Smooth muscle cell (in vitro differentiated cells): ENCODE data around the gene JADE3. TPM values are rescaled to one million over a fixed set of nuclear protein-coding genes. Genes with fewer than 3 reads are reported as not detected.
A peak's percentile ranks its signal among the peaks of the same experiment; 100 is the strongest.

Source experiments
- DNase-seq: peaks from one replicate; lab custom pipeline; 2025; ENCODE audit not compliant: unreplicated experiment; lab: John Stamatoyannopoulos, UW
- H2AFZ ChIP-seq: fragments of 200-600 bp; sonication (generic); 2 replicates; pipeline ENCODE4 v1.6.0; 2016; ENCODE audit warnings: antibody characterized with exemption, low read depth, mild to moderate bottlenecking
- H3F3A ChIP-seq: fragments of 200-600 bp; sonication (generic); 2 replicates; pipeline ENCODE4 v1.6.0; 2017; ENCODE audit warnings: antibody characterized with exemption, low read depth
- H3K27ac ChIP-seq: fragments of 200-600 bp; sonication (generic); 2 replicates; pipeline ENCODE4 v1.5.1; 2016; ENCODE audit warnings: low read depth, mild to moderate bottlenecking
- H3K27me3 ChIP-seq: fragments of 200-600 bp; sonication (generic); 2 replicates; pipeline ENCODE4 v1.6.1; 2016; ENCODE audit warnings: low read depth, mild to moderate bottlenecking
- H3K36me3 ChIP-seq: fragments of 200-600 bp; sonication (generic); 2 replicates; pipeline ENCODE4 v1.5.1; 2016; ENCODE audit warnings: low read depth
- H3K4me1 ChIP-seq: fragments of 200-600 bp; sonication (generic); 2 replicates; pipeline ENCODE4 v1.5.1; 2016; ENCODE audit warnings: low read depth
- H3K4me2 ChIP-seq: fragments of 200-600 bp; sonication (generic); 2 replicates; pipeline ENCODE4 v1.6.0; 2016; ENCODE audit warnings: mild to moderate bottlenecking
- H3K4me3 ChIP-seq: fragments of 200-600 bp; sonication (generic); 2 replicates; pipeline ENCODE4 v1.5.1; 2016; ENCODE audit warnings: mild to moderate bottlenecking
- H3K79me2 ChIP-seq: fragments of 200-600 bp; sonication (generic); 2 replicates; pipeline ENCODE4 v1.6.0; 2016; ENCODE audit warnings: low read depth, mild to moderate bottlenecking
- H3K9ac ChIP-seq: fragments of 200-600 bp; sonication (generic); 2 replicates; pipeline ENCODE4 v1.6.0; 2016; ENCODE audit warnings: low read depth
- H3K9me3 ChIP-seq: fragments of 200-600 bp; sonication (generic); replicated peaks from 2 replicates; pipeline ENCODE4 v1.5.1; 2016; ENCODE audit warnings: low read depth
- H4K20me1 ChIP-seq: fragments of 200-600 bp; sonication (generic); 2 replicates; pipeline ENCODE4 v1.6.0; 2016; ENCODE audit warnings: low read depth
- CTCF ChIP-seq: fragments of 200-600 bp; sonication (generic); IDR thresholded peaks from 2 replicates; pipeline ENCODE4 v1.5.1; 2017; ENCODE audit warnings: borderline replicate concordance, mild to moderate bottlenecking, antibody characterized with exemption; ENCODE audit not compliant: insufficient read depth, poor library complexity, severe bottlenecking
- WGBS: methylation state at CpG from one replicate; pipeline ENCODE4 v1.1.7; 2016; ENCODE audit warnings: low lambda C conversion rate; 5-methylcytosine and 5-hydroxymethylcytosine counted together
- polyA plus RNA-seq: library from polyadenylated mRNA; unstranded; fragments of >200 nt; fragmentation: Nextera tagmentation; extraction: Ambion mirVana; gene quantifications from 2 replicates; pipeline ENCODE4 v1.2.1, GENCODE V29; 2016
- total RNA-seq: library from RNA; depleted of rRNA; stranded (reverse); fragments of >200 nt; gene quantifications from 2 replicates; pipeline ENCODE4 v1.2.3, GENCODE V29; 2014

JADE3 gene
- total and polyA plus RNA-seq, 2 experiments from 2014 or later = 2.0 to 6.7 TPM

DNA sequence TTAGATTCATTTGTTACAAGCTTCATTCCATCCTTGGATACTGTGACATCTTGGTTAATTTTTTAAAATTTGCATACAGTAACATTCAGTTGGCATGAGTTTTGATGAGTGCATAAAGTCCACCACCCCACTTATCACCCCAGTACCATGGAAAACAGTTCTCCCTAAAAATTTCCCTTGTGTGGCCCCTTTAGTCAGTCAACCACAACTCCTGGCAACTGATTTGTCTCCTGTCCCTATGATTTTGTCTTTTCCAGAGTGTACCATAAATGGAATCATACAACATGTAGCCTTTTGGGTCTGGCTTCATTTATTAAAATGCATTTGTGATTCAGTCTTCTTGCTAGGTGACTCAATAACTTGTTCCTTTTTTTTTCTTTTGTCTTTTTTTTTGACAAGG lies 45.5 kb upstream of the JADE3 start:
- TF ChIP-seq CTCF = no peak
- peaks cover 4% of the 10 kb centered on the region for H4K20me1 ChIP-seq
- no peak overlapping the region for H3K4me2 ChIP-seq
- no peak overlapping the region for H2AFZ ChIP-seq
- no peaks in the 10 kb centered on the region for H3K9me3 ChIP-seq
- H3K27me3 ChIP-seq = no peaks in the 10 kb centered on the region
- H3K36me3 ChIP-seq = no peaks in the 10 kb centered on the region
- no peak overlapping the region for H3K9ac ChIP-seq
- DNase-seq = no peak
- no peaks in the 10 kb centered on the region for H3F3A ChIP-seq
- no peak overlapping the region for H3K27ac ChIP-seq
- H3K79me2 ChIP-seq = no peaks in the 10 kb centered on the region
- H3K4me3 ChIP-seq = no peak overlapping the region
- no peaks in the 10 kb centered on the region for H3K4me1 ChIP-seq

- no peak for DNase-seq
- Histone ChIP-seq H3K4me1 (no peaks in the 10 kb centered on the region), H3K9me3 (no peaks in the 10 kb centered on the region), H3K79me2 (no peaks in the 10 kb centered on the region), H3F3A (no peaks in the 10 kb centered on the region), H3K27ac (no peak overlapping the region), H3K4me3 (no peak overlapping the region), H3K36me3 (no peaks in the 10 kb centered on the region), H3K4me2 (peak overlapping the region; percentile 19), H3K9ac (no peak overlapping the region), H4K20me1 (peaks cover 13% of the 10 kb centered on the region), H3K27me3 (no peaks in the 10 kb centered on the region), H2AFZ (no peak overlapping the region)
- 42% methylated on average over 2 of the region's 2 CpGs for WGBS
- TF ChIP-seq CTCF = no peak
These were observed 38.5 kb upstream of the JADE3 start for GRCh38 chrX:46873746-46874145.

DNA sequence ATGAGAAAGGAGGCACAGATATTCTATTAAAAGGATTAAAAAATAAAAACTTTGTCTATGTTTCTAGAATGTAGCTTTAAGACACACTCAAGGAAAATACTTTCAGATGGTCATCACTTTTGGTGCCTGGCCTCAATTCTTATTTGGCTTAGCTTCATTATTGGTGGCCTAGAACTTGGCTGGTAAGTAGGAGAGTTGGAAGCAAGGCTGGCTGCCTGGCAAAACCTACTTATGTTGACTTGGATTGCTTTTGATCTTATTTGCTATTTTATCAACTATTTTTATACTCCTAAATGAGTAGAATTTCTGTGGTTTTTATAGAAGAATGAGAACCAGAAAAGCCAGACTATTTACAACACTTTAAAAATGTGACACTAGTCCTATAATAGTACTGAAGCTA lies 35.3 kb upstream of the JADE3 start:
- Histone ChIP-seq H3K9me3 (no peaks in the 10 kb centered on the region), H3K4me3 (no peak overlapping the region), H2AFZ (no peak overlapping the region), H3K9ac (no peak overlapping the region), H3F3A (no peaks in the 10 kb centered on the region), H3K36me3 (no peaks in the 10 kb centered on the region), H3K79me2 (no peaks in the 10 kb centered on the region), H3K27me3 (no peaks in the 10 kb centered on the region), H3K4me1 (no peaks in the 10 kb centered on the region), H3K4me2 (no peak overlapping the region), H4K20me1 (peaks cover 8% of the 10 kb centered on the region), H3K27ac (no peak overlapping the region)
- no peak for TF ChIP-seq CTCF
- no peak for DNase-seq

GRCh38 chrX:46882266-46882665 lies 30.0 kb upstream of the JADE3 start:
- H2AFZ ChIP-seq = no peak overlapping the region
- H3K27me3 ChIP-seq = no peaks in the 10 kb centered on the region
- no peaks in the 10 kb centered on the region for H3K79me2 ChIP-seq
- H3K4me2 ChIP-seq = no peak overlapping the region
- no peaks in the 10 kb centered on the region for H3K36me3 ChIP-seq
- no peak for TF ChIP-seq CTCF
- no peak for DNase-seq
- no peaks in the 10 kb centered on the region for H3K9me3 ChIP-seq
- H3F3A ChIP-seq = no peaks in the 10 kb centered on the region
- no peak overlapping the region for H3K27ac ChIP-seq
- H4K20me1 ChIP-seq = no peaks in the 10 kb centered on the region
- 40% methylated on average over 1 of the region's 1 CpG for WGBS
- no peak overlapping the region for H3K9ac ChIP-seq
- H3K4me1 ChIP-seq = no peaks in the 10 kb centered on the region
- no peak overlapping the region for H3K4me3 ChIP-seq
